Smooth muscle cell (in vitro differentiated cells): ENCODE data around the gene OPCML. TPM values are rescaled to one million over a fixed set of nuclear protein-coding genes. Genes with fewer than 3 reads are reported as not detected.

Experiments used
- DNase-seq: peaks from one replicate; lab custom pipeline; 2025; ENCODE audit not compliant: unreplicated experiment; lab: John Stamatoyannopoulos, UW
- H2AFZ ChIP-seq: fragments of 200-600 bp; sonication (generic); 2 replicates; pipeline ENCODE4 v1.6.0; 2016; ENCODE audit warnings: antibody characterized with exemption, low read depth, mild to moderate bottlenecking
- H3F3A ChIP-seq: fragments of 200-600 bp; sonication (generic); 2 replicates; pipeline ENCODE4 v1.6.0; 2017; ENCODE audit warnings: antibody characterized with exemption, low read depth
- H3K27ac ChIP-seq: fragments of 200-600 bp; sonication (generic); 2 replicates; pipeline ENCODE4 v1.5.1; 2016; ENCODE audit warnings: low read depth, mild to moderate bottlenecking
- H3K27me3 ChIP-seq: fragments of 200-600 bp; sonication (generic); 2 replicates; pipeline ENCODE4 v1.6.1; 2016; ENCODE audit warnings: low read depth, mild to moderate bottlenecking
- H3K36me3 ChIP-seq: fragments of 200-600 bp; sonication (generic); 2 replicates; pipeline ENCODE4 v1.5.1; 2016; ENCODE audit warnings: low read depth
- H3K4me1 ChIP-seq: fragments of 200-600 bp; sonication (generic); 2 replicates; pipeline ENCODE4 v1.5.1; 2016; ENCODE audit warnings: low read depth
- H3K4me2 ChIP-seq: fragments of 200-600 bp; sonication (generic); 2 replicates; pipeline ENCODE4 v1.6.0; 2016; ENCODE audit warnings: mild to moderate bottlenecking
- H3K4me3 ChIP-seq: fragments of 200-600 bp; sonication (generic); 2 replicates; pipeline ENCODE4 v1.5.1; 2016; ENCODE audit warnings: mild to moderate bottlenecking
- H3K79me2 ChIP-seq: fragments of 200-600 bp; sonication (generic); 2 replicates; pipeline ENCODE4 v1.6.0; 2016; ENCODE audit warnings: low read depth, mild to moderate bottlenecking
- H3K9ac ChIP-seq: fragments of 200-600 bp; sonication (generic); 2 replicates; pipeline ENCODE4 v1.6.0; 2016; ENCODE audit warnings: low read depth
- H3K9me3 ChIP-seq: fragments of 200-600 bp; sonication (generic); replicated peaks from 2 replicates; pipeline ENCODE4 v1.5.1; 2016; ENCODE audit warnings: low read depth
- H4K20me1 ChIP-seq: fragments of 200-600 bp; sonication (generic); 2 replicates; pipeline ENCODE4 v1.6.0; 2016; ENCODE audit warnings: low read depth
- WGBS: methylation state at CpG from one replicate; pipeline ENCODE4 v1.1.7; 2016; ENCODE audit warnings: low lambda C conversion rate; 5-methylcytosine and 5-hydroxymethylcytosine counted together
- polyA plus RNA-seq: library from polyadenylated mRNA; unstranded; fragments of >200 nt; fragmentation: Nextera tagmentation; extraction: Ambion mirVana; gene quantifications from 2 replicates; pipeline ENCODE4 v1.2.1, GENCODE V29; 2016
- total RNA-seq: library from RNA; depleted of rRNA; stranded (reverse); fragments of >200 nt; gene quantifications from 2 replicates; pipeline ENCODE4 v1.2.3, GENCODE V29; 2014
- TF ChIP-seq, protein P1 (sequence below): fragments of 200-600 bp; sonication (generic); IDR thresholded peaks from 2 replicates; pipeline ENCODE4 v1.5.1; 2017; ENCODE audit warnings: borderline replicate concordance, mild to moderate bottlenecking, antibody characterized with exemption; ENCODE audit not compliant: insufficient read depth, poor library complexity, severe bottlenecking

Gene OPCML
- total and polyA plus RNA-seq, 2 experiments from 2014 or later, result 0.42 to 0.58 TPM

DNA sequence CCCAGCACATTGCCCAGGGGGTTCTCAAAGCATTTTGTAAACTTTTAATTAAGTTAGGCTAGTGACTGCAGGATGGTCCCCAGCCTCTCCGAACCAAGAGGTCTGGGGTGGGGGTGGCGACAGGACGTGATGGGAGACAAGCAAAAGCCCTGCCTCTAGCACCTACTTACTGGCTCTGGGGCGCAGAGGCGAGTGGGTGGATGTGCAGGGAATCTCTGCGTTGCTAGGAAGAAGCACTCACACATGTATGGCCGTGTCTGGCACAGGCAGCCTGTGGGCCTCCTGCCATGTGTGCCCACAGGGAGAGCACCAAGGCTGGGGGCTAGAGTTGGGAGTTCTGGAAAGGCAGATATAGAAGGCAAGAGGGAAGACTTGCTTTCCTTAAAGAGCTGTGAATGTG lies 6.3 kb downstream of the OPCML start:
- Histone ChIP-seq H2AFZ (no peak overlapping the region), H3K27me3 (peaks cover 48% of the 10 kb centered on the region), H3K9me3 (no peaks in the 10 kb centered on the region), H3K4me2 (no peak overlapping the region), H3K4me1 (no peaks in the 10 kb centered on the region), H4K20me1 (no peaks in the 10 kb centered on the region), H3K36me3 (no peaks in the 10 kb centered on the region), H3K79me2 (no peaks in the 10 kb centered on the region), H3K27ac (no peak overlapping the region), H3F3A (no peaks in the 10 kb centered on the region), H3K4me3 (no peak overlapping the region), H3K9ac (no peak overlapping the region)
- TF ChIP-seq, protein P1, sequence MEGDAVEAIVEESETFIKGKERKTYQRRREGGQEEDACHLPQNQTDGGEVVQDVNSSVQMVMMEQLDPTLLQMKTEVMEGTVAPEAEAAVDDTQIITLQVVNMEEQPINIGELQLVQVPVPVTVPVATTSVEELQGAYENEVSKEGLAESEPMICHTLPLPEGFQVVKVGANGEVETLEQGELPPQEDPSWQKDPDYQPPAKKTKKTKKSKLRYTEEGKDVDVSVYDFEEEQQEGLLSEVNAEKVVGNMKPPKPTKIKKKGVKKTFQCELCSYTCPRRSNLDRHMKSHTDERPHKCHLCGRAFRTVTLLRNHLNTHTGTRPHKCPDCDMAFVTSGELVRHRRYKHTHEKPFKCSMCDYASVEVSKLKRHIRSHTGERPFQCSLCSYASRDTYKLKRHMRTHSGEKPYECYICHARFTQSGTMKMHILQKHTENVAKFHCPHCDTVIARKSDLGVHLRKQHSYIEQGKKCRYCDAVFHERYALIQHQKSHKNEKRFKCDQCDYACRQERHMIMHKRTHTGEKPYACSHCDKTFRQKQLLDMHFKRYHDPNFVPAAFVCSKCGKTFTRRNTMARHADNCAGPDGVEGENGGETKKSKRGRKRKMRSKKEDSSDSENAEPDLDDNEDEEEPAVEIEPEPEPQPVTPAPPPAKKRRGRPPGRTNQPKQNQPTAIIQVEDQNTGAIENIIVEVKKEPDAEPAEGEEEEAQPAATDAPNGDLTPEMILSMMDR, result no peak
- 87% methylated on average over 7 of the region's 7 CpGs for WGBS
- DNase-seq, result no peak

DNA sequence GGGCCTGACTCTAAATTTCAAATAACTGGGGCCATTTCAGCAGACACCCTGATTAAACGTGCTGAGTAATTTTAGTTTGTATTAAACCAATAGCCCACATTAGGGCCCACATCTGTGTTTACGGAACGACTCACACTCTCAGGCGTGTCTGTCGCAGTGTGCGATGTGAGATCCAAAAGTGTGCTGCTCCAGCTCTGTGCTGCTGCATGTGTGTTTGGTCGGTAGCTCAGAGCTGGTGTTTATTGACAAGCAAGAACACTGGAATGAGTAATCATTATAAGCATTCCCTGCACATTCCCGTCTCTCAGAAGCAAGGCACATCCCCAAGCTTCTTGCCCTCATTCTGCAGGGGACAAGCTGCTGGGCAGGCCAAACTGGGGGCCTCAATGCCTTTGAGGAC lies 7.8 kb downstream of the OPCML start:
- Histone ChIP-seq H2AFZ (no peak overlapping the region), H3F3A (no peaks in the 10 kb centered on the region), H3K36me3 (no peaks in the 10 kb centered on the region), H4K20me1 (no peaks in the 10 kb centered on the region), H3K79me2 (no peaks in the 10 kb centered on the region), H3K9me3 (no peaks in the 10 kb centered on the region), H3K4me1 (no peaks in the 10 kb centered on the region), H3K4me3 (no peak overlapping the region), H3K27me3 (peaks cover 33% of the 10 kb centered on the region), H3K4me2 (no peak overlapping the region), H3K9ac (no peak overlapping the region), H3K27ac (no peak overlapping the region)
- DNase-seq, result no peak
- TF ChIP-seq, protein P1, result no peak
- whole genome bisulfite sequencing, result 70% methylated on average over 8 of the region's 8 CpGs

- Histone ChIP-seq H3K9me3 (no peaks in the 10 kb centered on the region), H3K4me3 (no peak overlapping the region), H3K27ac (no peak overlapping the region), H3K79me2 (no peaks in the 10 kb centered on the region), H3F3A (no peaks in the 10 kb centered on the region), H2AFZ (no peak overlapping the region), H3K9ac (no peak overlapping the region), H3K27me3 (peaks cover 13% of the 10 kb centered on the region), H3K4me2 (no peak overlapping the region), H3K36me3 (no peaks in the 10 kb centered on the region), H4K20me1 (no peaks in the 10 kb centered on the region), H3K4me1 (no peaks in the 10 kb centered on the region)
- DNase-seq, result no peak
- 95% methylated on average over 6 of the region's 6 CpGs for WGBS
- TF ChIP-seq, protein P1, result no peak
These were observed 10.0 kb downstream of the OPCML start for GRCh38 chr11:133522344-133522743.

GRCh38 chr11:133521502-133521901 lies 10.8 kb downstream of the OPCML start:
- H2AFZ ChIP-seq, result no peak overlapping the region
- H3K4me1 ChIP-seq, result no peaks in the 10 kb centered on the region
- H3K9ac ChIP-seq, result no peak overlapping the region
- H3K9me3 ChIP-seq, result no peaks in the 10 kb centered on the region
- no peaks in the 10 kb centered on the region for H3F3A ChIP-seq
- no peak for DNase-seq
- 100% methylated on average over 2 of the region's 2 CpGs for WGBS
- H3K4me3 ChIP-seq, result no peak overlapping the region
- H4K20me1 ChIP-seq, result no peaks in the 10 kb centered on the region
- TF ChIP-seq, protein P1, result no peak
- peaks cover 6% of the 10 kb centered on the region for H3K27me3 ChIP-seq
- no peaks in the 10 kb centered on the region for H3K36me3 ChIP-seq
- no peak overlapping the region for H3K4me2 ChIP-seq
- H3K27ac ChIP-seq, result no peak overlapping the region
- H3K79me2 ChIP-seq, result no peaks in the 10 kb centered on the region
